GM19397 (cell line): Measurements from ENCODE around the gene RNF113B.

ENCODE experiments used
- ATAC-seq: cut with Tn5 transposase; IDR thresholded peaks from one replicate; pipeline ENCODE4 v1.9.1; 2021; ENCODE audit warnings: mild to moderate bottlenecking, moderate library complexity; ENCODE audit not compliant: unreplicated experiment

The RNF113B gene

DNA sequence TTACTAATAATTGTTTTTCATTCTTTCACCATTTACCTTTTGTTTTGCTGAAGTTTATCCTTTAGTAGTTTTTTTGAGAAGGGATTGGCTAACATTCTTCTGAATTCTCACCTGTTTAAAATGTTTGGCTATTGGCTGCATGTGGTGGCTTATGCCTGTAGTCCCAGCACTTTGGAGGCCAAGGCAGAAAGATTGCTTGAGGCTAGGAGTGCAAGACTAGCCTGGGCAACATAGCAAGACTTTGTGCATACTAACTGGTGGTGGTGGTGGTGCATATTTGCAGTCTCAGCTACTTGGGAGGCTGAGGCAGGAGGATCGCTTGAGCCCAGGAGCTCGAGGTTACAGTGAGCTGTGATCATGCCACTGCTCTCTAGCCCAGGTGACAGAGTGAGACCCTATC, 27.5 kb upstream of the RNF113B start:
- no peak for ATAC-seq

DNA sequence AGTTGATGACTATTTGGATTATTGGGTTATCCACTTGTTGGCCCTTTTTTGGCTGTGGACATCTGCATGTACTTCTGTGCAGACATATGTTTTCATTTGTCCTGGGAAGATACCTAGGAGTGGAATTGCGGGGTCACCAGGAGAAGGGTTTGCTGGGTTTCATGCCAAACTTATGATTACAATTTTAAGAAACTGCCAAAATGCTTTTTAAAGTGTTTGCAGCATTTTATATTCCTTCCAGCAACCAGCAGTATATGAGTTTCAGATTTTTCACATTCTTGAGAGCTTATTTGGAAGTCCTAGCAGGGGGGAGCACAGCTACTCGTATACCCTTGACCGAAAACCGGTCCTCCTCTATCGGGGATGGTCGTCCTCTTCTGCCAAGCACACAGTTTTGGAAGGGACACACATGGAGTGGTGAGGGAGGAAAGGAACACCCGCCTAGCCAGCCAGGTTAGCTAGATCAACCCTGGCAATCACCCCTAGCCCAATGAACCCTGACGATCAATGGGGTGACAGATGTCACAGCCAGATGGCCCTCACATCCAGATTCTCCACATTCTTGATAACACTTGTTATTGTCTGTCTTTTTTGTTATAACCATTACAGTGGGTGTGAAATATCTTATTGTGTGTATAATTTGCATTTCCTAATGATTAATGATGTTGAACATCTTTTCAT, 26.7 kb upstream of the RNF113B start:
- ATAC-seq = no peak

DNA sequence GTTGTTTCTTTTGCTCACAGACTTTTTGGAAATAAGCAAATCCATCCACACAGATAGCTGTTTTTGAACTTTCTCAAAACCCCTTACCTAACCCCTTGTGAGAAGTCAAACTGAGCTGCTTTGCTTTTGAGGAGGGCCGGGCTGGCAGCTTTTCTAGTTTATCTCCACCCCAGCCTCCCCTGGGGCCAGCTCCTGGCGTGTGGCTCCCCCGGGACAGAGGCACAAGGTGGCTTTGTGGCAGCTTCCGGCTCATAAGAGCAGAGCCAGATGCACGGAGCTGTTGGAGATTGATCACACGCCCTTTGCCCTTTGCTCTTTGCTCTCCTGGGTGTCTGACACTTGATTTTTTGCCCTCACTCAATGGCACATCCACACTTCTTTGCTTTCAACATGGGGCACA, 24.9 kb upstream of the RNF113B start:
- no peak for ATAC-seq

DNA sequence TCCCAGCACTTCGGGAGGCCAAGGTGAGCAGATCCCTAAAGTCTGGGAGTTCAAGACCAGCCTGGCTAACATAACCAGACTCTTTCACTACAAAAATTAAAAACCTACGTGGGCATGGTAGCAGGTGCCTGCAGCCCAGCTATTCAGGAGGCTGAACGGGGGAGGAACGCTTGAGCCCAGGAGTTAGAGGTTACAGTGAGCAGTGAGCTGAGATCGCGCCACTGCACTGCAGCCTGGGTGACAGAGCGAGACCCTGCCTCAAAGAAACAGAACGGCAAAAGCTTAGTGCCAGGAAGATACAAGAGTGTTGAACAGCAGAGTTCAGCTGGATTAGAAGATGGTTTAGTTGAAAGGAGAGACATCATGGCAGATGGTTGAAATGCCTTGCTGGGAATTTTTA, 24.1 kb upstream of the RNF113B start:
- ATAC-seq = no peak

DNA sequence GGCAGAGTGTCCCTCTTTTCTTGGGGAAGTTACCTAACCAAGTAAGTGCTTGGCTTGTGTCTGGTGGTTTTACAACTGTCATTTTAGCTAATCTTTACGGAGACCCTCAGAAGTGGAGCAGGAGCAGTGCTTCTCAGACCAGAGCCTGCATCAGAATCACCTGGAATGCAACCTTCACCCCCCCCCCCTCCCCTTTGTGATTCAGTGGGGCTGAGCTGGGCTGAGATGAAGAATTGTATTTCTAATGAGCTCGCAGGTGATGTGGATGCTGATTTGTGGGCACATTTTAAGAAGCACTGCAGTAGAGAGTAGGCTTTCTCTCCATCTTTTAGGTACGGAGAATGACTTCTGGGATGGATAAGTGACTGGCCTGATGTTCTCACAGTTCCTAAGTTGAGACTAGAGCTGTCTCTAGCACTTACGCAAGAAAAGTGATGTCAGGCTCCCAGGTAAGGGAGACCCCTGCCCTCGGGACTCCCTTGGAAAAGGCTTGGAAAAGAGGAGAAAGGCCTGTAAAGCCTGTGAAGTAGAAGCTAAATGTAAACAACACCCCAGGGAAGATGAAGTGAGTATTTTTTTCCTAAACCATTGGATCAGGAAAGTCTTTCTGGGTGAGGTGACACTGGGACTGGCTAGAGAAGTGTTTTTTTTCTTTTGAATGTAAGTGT, 23.3 kb upstream of the RNF113B start:
- no peak for ATAC-seq

DNA sequence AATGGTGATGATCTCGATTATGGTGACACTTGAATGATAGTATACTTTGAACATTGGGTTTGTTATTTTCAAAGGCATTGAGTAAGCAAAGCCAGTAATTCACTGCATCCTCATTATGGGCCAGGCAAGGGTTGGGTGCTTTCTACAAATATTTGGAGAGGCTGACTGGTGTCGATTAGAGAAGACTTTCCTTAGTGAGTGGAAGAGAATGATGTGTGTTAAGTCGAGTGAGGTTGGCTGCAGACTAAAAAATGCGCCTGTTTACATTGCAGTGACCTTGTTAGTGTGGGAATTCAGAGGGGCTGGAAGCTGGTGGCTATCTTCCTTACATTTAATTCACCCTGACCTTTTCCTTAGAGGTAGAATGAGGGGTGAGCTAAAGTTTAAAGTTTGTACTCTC, 22.4 kb upstream of the RNF113B start:
- no peak for ATAC-seq

DNA sequence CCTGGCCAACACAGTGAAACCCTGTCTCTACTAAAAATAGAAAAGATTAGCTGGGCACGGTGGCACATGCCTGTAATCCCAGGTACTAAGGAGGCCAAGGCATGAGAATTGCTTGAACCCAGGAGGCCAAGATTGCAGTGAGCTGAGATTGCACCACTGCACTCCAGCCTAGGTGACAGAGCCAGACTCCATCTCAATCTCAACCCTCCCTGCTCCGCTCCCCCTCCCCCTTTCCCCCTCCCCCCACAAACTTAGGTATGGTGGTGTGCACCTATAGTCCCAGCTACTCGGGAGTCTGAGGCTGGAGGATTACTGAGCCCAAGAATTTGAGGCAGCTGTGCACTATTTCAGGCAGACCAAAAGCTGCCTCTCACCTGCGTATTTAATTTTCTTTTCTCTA, 21.6 kb upstream of the RNF113B start:
- no peak for ATAC-seq

DNA sequence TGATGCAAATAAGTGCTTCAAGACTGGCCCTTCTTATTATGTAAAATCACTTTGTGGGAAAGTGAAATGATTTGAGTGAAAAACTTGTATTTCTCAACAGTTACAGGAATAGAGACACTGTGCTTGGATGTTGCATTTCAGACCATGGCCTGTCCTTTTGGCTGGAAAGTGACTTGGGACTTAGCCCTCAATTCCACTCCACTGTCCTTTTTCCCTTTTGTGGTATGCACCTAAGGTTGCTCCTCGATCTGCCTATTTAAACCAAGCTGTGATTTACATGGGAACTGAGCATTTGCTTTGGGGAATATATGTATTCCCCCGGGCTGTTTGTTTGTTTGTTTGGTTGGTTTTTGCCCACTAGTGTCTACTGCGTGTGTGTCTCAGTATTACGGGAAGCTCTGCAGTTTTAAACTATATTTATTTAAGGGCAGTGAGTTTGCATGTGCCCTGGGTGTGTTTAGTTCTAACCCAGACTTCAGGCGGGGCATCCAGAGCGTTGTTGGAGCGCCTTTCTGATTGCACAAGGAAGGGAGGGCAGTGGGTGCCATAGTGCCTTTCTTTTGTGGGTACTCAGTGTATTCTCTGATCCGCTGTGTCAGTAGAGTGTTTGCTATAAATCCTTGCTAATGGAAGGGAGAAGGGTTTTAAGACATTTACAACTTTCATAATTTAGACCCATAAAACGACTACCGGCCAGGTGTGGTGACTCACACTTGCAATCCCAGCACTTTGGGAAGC, 18.2 kb upstream of the RNF113B start:
- no peak for ATAC-seq

DNA sequence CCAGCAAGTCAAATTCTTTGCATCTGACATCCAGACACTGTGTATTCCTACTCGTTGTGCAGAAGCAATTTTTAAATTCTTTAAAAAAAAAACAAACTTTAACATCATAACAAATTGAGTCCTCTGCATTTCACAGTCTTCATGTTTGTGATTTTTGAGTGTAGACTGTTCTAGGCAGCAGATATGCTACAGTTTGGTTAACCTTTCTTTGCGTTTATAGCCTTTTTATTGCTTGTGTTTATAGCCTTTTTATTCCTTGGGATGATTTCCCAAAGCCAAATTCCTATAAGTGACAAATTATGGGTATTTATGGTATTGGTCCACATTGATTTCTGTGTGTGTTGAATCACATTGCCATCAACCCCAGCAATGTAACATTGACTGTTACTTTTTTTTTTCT, 14.9 kb upstream of the RNF113B start:
- no peak for ATAC-seq

DNA sequence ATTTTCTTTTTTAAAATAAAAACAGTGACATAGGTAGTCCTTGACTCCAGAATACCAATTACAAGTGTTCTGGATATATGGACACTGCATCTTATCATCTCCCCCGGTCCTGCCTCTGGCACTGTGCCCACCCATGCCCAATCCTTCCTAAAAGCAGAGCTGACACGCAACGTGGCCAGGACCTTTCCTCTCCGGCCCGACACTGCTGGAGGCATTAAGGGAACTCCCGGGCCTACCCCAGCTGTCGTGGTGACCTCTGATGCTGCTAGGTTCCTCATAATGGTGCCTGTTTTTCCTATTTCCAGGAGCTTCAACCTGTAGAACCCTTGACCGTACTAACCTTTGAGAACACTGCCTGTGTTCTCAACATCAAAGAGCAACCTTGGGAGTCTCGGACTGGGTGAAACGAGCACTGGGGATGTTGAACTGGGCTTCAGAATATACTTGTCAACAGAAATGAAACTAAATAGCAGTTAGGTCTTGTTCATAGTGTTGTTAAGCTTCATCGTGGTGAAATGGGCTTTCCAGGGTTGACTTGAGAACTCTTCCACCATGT, 13.9 kb upstream of the RNF113B start:
- no peak for ATAC-seq

DNA sequence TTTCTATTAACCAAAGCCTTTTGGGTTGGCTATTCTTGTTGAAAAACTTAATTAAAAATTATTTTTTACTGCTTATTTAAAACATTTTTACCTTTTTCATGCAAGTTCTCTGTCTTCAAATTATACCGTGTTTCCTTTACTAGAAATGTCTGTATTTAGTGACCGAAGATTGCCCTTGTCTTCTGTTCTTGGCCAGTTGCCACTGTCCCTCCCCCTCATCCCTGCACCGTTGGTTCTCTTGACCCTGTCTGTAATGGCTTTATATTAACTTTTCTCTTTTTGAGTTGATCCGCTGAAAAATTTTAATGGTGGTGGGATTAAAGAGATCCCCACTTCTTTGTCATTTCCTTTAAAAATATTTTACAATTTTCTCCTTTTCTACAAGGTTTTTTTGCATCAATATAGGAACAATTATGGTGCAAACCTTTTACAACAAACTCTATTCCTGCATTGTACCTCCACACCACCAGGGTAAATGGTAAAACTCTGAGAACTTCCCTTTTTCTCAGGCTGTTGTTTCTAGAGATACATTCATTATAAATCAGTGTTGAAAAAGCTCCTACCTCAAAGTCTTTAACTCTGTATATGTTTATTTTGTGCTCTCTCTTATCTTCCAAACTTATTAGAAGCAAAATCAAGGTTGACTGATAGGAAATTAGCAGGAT, 12.9 kb upstream of the RNF113B start:
- no peak for ATAC-seq

DNA sequence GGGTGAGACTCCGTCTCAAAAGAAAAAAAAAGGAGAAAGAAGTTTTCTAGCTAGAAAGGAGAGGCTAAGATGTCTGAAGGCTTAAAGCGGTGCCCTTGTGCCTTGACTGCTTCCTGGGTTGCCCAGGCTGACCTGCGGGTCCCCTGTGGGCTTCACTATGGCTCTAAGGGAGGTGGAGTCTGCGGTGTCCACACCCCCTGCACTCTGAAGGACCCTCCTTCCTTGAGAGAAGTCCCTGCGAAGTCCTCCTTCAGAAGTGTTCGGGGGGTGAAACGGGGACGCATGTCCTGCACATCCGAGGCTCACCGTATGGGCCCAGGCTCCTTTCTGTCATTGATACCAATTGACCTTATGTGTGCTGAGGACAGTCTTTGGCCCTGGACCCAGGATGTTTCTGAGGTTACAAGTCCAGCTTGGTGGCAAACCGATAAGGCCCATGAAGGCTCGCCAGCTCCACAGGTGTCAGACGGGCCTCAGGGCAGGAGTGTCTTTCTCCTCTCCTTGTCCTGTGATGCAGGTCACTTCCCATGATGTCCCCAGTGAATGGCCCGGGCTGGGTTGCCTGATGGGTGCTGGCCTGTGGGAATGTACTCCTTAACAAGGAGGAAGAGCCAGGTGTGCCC, 11.6 kb upstream of the RNF113B start:
- no peak for ATAC-seq

DNA sequence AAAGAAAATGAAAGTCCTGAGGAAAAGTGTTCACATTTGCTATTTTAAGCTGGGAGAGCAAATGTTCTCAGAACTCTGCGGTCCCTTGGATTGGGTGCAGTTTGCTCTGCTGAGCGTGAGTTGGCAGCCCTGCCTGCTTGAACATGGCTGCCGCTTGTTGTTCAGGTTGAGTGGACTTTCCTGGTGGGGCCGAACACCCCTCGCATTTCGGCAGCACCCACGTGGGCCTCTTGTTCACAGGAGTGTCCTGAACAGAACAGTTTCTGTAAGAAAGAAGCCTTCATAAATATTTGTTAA, 10.8 kb upstream of the RNF113B start:
- no peak for ATAC-seq

DNA sequence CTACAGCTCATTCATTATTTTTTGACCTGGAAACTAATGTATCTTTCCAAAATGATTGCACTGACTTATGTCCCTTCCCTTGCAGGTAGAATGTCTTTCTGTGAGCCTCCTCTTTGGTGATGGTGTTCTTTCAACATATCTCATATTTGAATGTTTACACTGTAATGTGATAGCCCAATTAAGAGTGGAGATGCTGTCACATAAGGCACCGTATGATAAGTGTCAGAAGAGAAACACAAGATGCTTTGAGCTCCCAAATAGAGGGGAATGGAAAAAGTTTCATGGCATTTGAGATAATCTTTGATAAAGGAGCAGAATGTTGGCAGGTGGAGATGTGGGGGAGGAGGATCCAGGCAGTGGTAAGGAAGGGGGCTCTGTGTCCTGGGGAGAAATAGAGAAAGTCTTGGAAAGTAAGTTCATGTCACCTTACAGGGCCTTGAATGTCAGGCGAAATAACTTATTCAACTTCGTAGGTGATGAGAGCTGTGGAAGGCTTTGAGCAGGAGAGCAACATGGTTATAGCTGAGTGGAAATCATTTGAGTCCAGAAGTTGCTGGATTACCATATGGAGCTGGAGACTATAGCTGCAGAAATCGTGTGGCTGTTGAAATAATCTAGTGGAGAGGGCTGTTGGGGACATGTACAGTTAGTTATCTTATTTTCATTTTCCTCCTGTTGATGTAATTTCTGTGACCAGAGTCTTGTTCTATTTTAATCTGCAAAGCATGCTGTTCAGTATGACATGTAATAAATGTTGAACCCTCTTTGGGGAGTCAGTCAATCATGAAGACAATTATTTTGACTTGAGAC, 10.3 kb upstream of the RNF113B start:
- no peak for ATAC-seq

DNA sequence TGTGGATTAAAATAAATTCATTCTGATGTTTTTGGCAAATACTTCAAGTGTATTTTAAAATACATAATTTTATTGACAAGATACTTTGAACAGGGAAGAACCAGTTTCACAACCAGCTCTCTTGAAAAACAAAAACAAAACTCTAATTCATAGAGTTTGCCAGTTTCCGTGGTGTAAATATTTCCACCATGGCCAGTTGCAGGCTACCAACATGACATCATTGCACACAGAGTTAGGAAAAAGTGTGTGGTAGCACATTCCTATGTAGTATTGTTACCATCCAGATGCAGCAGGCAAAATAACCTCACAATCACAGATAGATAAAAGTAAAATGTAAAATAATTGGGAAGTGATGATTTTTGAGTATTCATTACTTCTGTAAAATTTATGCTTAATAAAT, 7.7 kb upstream of the RNF113B start:
- ATAC-seq = no peak

DNA sequence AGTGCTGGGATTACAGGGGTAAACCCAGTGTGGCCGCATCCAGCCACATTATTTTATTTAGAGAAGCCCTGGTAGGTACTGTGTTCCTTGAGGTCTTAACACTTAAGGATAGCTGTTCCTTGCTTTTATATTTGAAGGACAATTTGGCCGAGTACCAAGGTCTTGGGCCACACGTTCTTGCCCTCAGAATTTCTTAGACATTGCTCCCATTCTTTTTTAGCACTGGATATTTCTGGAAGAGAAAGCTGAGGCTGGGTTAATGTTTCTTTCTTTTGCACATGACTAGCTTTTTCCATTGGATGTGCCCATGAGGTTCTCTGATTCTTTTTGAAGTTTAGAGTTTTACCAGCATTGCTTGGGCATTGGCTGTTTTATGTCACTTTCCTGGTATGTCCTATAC, 5.5 kb upstream of the RNF113B start:
- ATAC-seq = no peak

DNA sequence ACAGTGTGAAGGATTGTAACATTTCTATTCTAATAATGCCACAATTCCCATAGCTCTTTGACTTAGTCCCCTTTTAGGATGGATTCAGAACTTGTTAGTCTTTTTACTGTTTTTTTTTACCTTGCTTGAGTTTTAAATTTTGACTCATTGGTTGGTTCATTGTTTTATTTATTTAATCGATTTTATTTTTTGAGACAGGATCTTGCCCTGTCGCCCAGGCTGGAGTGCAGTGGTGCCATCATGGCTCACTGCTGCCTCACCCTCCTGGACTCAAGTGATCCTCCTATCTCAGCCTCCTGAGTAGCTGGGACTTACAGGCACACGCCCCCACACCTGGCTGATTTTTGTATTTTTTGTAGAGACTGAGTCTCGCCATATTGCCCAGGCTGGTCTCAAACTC, 5.1 kb upstream of the RNF113B start:
- ATAC-seq = no peak

DNA sequence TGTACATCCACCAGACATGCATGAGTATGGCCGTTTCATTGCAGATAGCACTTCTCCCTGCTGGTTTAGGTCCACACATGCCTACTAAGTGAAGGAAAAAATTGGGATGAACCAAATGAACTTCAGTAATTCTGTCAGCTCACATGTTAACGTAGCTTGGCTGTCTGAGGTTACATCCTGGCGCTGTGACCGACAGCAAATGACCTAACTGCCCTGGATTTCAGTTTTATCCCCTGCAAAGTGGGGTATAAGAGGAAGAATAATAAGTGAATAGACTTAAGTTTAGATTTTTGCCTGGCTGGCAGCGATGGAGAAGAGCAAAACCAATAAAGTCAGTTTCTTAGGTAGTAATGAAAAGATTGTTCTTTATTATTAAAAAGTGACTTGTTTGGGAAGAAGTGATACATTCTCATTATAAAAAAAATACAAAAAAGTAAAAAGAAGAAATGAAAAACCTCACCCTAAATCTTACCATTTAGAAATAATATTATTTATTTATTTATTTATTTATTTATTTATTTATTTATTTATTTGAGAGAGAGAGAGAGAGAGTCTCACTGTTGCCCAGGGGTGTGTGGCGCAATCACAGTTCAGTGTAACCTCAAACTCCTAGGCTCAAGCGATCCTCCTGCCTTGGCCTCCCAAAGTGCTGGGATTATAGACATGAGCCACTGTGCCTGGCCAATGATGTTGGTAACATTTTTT, 4.2 kb upstream of the RNF113B start:
- ATAC-seq = no peak

DNA sequence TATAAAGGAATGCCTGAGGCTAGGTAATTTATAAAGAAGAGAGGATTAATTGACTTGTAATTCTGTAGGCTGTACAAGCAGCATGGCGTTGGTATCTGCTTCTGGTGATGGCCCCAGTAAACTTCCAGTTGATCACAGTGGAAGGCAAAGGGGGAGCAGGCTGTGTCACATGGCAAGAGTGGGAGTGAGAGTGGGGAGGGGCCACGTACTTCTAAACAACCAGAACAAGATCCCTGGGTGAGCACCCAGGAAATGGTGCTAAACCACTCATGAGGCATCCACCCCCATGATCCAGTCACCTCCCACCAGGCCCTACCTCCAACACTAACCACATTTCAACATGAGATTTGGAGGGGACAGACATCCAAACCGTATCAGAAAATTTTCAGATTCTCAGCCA, 3.0 kb upstream of the RNF113B start:
- ATAC-seq = no peak

DNA sequence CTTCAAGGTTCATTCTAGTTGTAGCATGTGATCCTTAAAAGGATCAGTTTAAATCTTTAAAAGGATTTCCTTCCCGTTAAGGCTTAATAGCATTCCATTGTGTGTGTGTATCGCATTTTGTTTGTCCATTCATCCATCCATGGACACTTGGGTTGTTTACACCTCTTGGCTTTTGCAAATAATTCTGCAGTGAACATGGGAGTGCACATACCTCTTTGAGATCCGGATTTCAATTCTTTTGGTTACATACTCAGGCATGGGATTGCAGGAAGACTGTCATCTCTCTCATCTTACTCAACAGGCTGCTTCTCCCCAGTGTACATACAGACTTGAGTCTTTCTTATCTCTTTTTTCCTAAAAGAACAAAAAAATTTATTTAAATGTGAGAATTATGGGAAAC, 1.2 kb downstream of the RNF113B start:
- ATAC-seq = no peak
